DOHH2 (cell line): ENCODE results near the gene DOCK8.
A peak's percentile ranks its signal among the peaks of the same experiment; 100 is the strongest.

Source experiments
- H3F3A ChIP-seq: fragments of 200-600 bp; sonication (generic), shearing (Covaris generic); 2 replicates; pipeline ENCODE4 v1.6.0; 2016; ENCODE audit warnings: antibody characterized with exemption, mild to moderate bottlenecking; ENCODE audit not compliant: control insufficient read depth, insufficient read depth
- H3K27ac ChIP-seq: fragments of 200-600 bp; sonication (generic); 2 replicates; pipeline ENCODE4 v1.5.1; 2014; ENCODE audit warnings: low read depth, mild to moderate bottlenecking, low read length, moderate library complexity
- H3K27me3 ChIP-seq: fragments of 200-600 bp; sonication (generic); 2 replicates; pipeline ENCODE4 v1.6.1; 2014; ENCODE audit warnings: mild to moderate bottlenecking, low read length, mixed read lengths; ENCODE audit not compliant: control insufficient read depth
- H3K36me3 ChIP-seq: fragments of 200-600 bp; sonication (generic); 2 replicates; pipeline ENCODE4 v1.6.1; 2014; ENCODE audit warnings: mild to moderate bottlenecking, low read length, moderate library complexity, mixed read lengths; ENCODE audit not compliant: control insufficient read depth
- H3K4me1 ChIP-seq: fragments of 200-600 bp; sonication (generic); 2 replicates; pipeline ENCODE4 v1.6.1; 2014; ENCODE audit warnings: mild to moderate bottlenecking, low read length, mixed read lengths; ENCODE audit not compliant: control insufficient read depth
- H3K4me2 ChIP-seq: fragments of 200-600 bp; sonication (generic); 2 replicates; pipeline ENCODE4 v1.6.0; 2014; ENCODE audit warnings: mild to moderate bottlenecking, low read length, moderate library complexity
- H3K4me3 ChIP-seq: fragments of 200-600 bp; sonication (generic); 2 replicates; pipeline ENCODE4 v1.5.1; 2014; ENCODE audit warnings: mild to moderate bottlenecking, low read length, mixed read lengths
- H3K79me2 ChIP-seq: fragments of 200-600 bp; sonication (generic); 2 replicates; pipeline ENCODE4 v1.6.1; 2014; ENCODE audit warnings: mild to moderate bottlenecking, low read length, mixed read lengths; ENCODE audit not compliant: control insufficient read depth
- H3K9me2 ChIP-seq: fragments of 200-600 bp; sonication (generic); replicated peaks from 2 replicates; pipeline ENCODE4 v1.6.1; 2014; ENCODE audit warnings: mild to moderate bottlenecking, low read length, mixed read lengths; ENCODE audit not compliant: control insufficient read depth
- H3K9me3 ChIP-seq: fragments of 200-600 bp; sonication (generic); 2 replicates; pipeline ENCODE4 v1.6.1; 2014; ENCODE audit warnings: antibody characterized with exemption, low read length, mixed read lengths; ENCODE audit not compliant: control insufficient read depth, insufficient read depth
- H4K20me1 ChIP-seq: fragments of 200-600 bp; sonication (generic); 2 replicates; pipeline ENCODE4 v1.6.0; 2014; ENCODE audit warnings: low read depth, mild to moderate bottlenecking, antibody characterized with exemption, low read length, moderate library complexity; ENCODE audit not compliant: control insufficient read depth, insufficient read depth
- EZH2phosphoT487 ChIP-seq: fragments of 200-600 bp; sonication (generic); IDR thresholded peaks from 2 replicates; pipeline ENCODE4 v1.6.1; 2017; ENCODE audit warnings: borderline replicate concordance, mild to moderate bottlenecking, antibody characterized with exemption, low read length, moderate library complexity, mixed read lengths
- TF ChIP-seq, protein P1 (sequence below): fragments of 200-600 bp; sonication (generic); IDR thresholded peaks from one replicate; pipeline ENCODE4 v1.5.1; 2014; ENCODE audit warnings: antibody characterized with exemption, mild to moderate bottlenecking, low read depth, low read length; ENCODE audit not compliant: poor library complexity, severe bottlenecking

The DOCK8 gene

DNA sequence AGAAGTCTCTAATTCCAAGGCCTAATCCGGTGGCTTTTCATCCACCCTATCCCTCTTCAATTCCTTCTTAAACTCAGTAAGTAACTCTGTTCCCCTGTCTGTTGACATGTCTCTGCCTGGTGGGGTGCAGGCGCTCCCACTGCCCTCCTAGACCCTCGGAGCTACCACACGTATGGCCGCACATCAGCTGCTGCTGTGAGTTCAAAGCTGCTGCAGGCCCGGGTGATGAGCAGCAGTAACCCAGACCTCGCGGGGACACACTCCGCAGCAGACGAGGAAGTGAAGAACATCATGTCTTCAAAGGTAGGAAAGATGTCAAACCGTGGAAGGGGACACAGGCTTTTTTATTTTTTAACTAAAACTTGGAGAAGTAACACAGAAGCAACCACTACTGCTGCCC lies 167.7 kb downstream of the DOCK8 start:
- no peaks in the 10 kb centered on the region for H3K9me3 ChIP-seq
- TF ChIP-seq, protein P1, sequence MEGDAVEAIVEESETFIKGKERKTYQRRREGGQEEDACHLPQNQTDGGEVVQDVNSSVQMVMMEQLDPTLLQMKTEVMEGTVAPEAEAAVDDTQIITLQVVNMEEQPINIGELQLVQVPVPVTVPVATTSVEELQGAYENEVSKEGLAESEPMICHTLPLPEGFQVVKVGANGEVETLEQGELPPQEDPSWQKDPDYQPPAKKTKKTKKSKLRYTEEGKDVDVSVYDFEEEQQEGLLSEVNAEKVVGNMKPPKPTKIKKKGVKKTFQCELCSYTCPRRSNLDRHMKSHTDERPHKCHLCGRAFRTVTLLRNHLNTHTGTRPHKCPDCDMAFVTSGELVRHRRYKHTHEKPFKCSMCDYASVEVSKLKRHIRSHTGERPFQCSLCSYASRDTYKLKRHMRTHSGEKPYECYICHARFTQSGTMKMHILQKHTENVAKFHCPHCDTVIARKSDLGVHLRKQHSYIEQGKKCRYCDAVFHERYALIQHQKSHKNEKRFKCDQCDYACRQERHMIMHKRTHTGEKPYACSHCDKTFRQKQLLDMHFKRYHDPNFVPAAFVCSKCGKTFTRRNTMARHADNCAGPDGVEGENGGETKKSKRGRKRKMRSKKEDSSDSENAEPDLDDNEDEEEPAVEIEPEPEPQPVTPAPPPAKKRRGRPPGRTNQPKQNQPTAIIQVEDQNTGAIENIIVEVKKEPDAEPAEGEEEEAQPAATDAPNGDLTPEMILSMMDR: no peak
- TF ChIP-seq EZH2phosphoT487: no peak
- no peaks in the 10 kb centered on the region for H4K20me1 ChIP-seq
- H3K27ac ChIP-seq: no peak overlapping the region
- H3K4me1 ChIP-seq: no peaks in the 10 kb centered on the region
- peaks cover 35% of the 10 kb centered on the region for H3K36me3 ChIP-seq
- H3K79me2 ChIP-seq: no peaks in the 10 kb centered on the region
- no peak overlapping the region for H3K4me3 ChIP-seq
- H3K9me2 ChIP-seq: no peaks in the 10 kb centered on the region
- no peaks in the 10 kb centered on the region for H3F3A ChIP-seq
- no peaks in the 10 kb centered on the region for H3K27me3 ChIP-seq
- no peak overlapping the region for H3K4me2 ChIP-seq

DNA sequence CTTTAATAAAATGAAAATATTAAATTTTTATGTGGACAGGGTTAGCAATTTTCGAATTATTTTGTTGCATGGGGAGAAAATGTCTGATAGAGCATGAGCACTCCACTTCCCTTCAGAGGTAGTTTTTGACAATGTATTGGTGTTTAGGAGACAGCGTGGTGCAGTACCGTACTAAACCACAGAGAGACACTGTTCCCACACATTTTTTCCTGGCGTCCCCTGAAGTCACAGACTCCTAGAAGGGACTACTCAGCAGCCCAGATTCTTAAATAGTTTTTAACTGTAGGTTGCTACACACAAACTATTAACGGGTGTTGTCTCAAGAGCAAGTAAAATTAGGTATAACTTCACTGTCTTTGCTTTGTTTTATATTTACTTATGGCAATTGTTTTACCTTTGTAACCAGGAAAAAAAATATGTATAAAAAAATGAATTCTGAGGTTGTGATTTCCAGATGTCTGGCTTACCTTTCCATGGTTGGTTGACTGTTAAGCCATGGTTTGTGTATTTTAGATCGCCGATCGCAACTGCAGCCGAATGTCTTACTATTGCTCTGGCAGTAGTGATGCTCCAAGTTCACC lies 171.2 kb downstream of the DOCK8 start:
- no peaks in the 10 kb centered on the region for H3F3A ChIP-seq
- H3K9me2 ChIP-seq: no peaks in the 10 kb centered on the region
- peaks cover 26% of the 10 kb centered on the region for H3K36me3 ChIP-seq
- no peak overlapping the region for H3K4me3 ChIP-seq
- no peaks in the 10 kb centered on the region for H3K4me1 ChIP-seq
- H3K27me3 ChIP-seq: no peaks in the 10 kb centered on the region
- no peaks in the 10 kb centered on the region for H4K20me1 ChIP-seq
- H3K27ac ChIP-seq: no peak overlapping the region
- H3K4me2 ChIP-seq: no peak overlapping the region
- no peaks in the 10 kb centered on the region for H3K79me2 ChIP-seq
- no peak for TF ChIP-seq EZH2phosphoT487
- TF ChIP-seq, protein P1: peak; percentile 78
- H3K9me3 ChIP-seq: no peaks in the 10 kb centered on the region

GRCh38 chr9:389159-389558 lies 174.5 kb downstream of the DOCK8 start:
- no peaks in the 10 kb centered on the region for H3F3A ChIP-seq
- H3K4me3 ChIP-seq: no peak overlapping the region
- H3K9me3 ChIP-seq: no peaks in the 10 kb centered on the region
- H3K27ac ChIP-seq: no peak overlapping the region
- no peaks in the 10 kb centered on the region for H3K4me1 ChIP-seq
- H3K9me2 ChIP-seq: no peaks in the 10 kb centered on the region
- no peak overlapping the region for H3K4me2 ChIP-seq
- TF ChIP-seq EZH2phosphoT487: no peak
- TF ChIP-seq, protein P1: no peak
- H3K27me3 ChIP-seq: no peaks in the 10 kb centered on the region
- no peaks in the 10 kb centered on the region for H3K79me2 ChIP-seq
- H3K36me3 ChIP-seq: peaks cover 20% of the 10 kb centered on the region
- no peaks in the 10 kb centered on the region for H4K20me1 ChIP-seq

DNA sequence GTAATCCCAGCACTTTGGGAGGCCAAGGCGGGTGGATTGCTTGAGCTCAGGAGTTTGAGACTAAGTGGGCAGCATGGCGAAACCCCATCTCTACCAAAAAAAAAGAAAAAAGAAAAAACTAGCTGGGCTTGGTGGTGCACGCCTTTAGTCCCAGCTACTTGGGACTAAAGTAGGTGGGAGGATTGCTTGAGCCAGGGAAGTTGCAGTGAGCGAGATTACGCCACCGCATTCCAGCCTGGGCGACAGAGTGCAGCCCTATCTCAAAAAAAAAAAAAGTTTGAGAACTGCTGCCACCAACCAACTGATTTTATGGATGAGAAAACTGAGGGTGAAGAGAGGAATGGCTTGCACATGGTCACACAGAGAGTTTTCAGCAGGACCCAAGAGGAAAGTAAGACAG lies 175.1 kb downstream of the DOCK8 start:
- H3K9me2 ChIP-seq: no peaks in the 10 kb centered on the region
- no peaks in the 10 kb centered on the region for H3K79me2 ChIP-seq
- no peaks in the 10 kb centered on the region for H3K9me3 ChIP-seq
- no peak overlapping the region for H3K27ac ChIP-seq
- no peaks in the 10 kb centered on the region for H3F3A ChIP-seq
- H3K4me2 ChIP-seq: no peak overlapping the region
- H4K20me1 ChIP-seq: no peaks in the 10 kb centered on the region
- H3K4me1 ChIP-seq: no peaks in the 10 kb centered on the region
- peaks cover 20% of the 10 kb centered on the region for H3K36me3 ChIP-seq
- H3K27me3 ChIP-seq: no peaks in the 10 kb centered on the region
- H3K4me3 ChIP-seq: no peak overlapping the region
- TF ChIP-seq, protein P1: no peak
- TF ChIP-seq EZH2phosphoT487: no peak
